GM19452 (cell line): ENCODE results near the gene PITX3.
"Not testable (repeated sequence)": the region's sequence is repeated elsewhere in the genome, so short reads cannot be mapped to it uniquely, and the experiment has no call there.

ENCODE experiments used
- ATAC-seq: cut with Tn5 transposase; IDR thresholded peaks from one replicate; pipeline ENCODE4 v1.9.1; 2021; ENCODE audit not compliant: unreplicated experiment

Gene PITX3

GRCh38 chr10:102229810-102230263 lies 11.5 kb downstream of the PITX3 start:
- ATAC-seq: no peak

- ATAC-seq: no peak
Measured at GRCh38 chr10:102227050-102227449, 14.3 kb downstream of the PITX3 start.

- ATAC-seq: no peak
Measured at GRCh38 chr10:102226542-102226870, 14.8 kb downstream of the PITX3 start.

- peak; percentile 94 for ATAC-seq
Measured at GRCh38 chr10:102225646-102226541, 15.4 kb downstream of the PITX3 start, which contains the start of gene ELOVL3. Gene ELOVL3 (plus strand): TSS chr10:102226299. CDS start chr10:102226549, 250 bp downstream.

- no peak for ATAC-seq
Measured at GRCh38 chr10:102222797-102223196, 18.5 kb downstream of the PITX3 start.

- ATAC-seq: no peak
Measured at GRCh38 chr10:102220612-102221011, 20.7 kb downstream of the PITX3 start.

- ATAC-seq: no peak
Measured at GRCh38 chr10:102219370-102219769, 21.9 kb downstream of the PITX3 start.

- ATAC-seq: not testable (repeated sequence)
Measured at GRCh38 chr10:102213599-102213998, 27.7 kb downstream of the PITX3 start.

GRCh38 chr10:102211615-102212299 lies 29.6 kb downstream of the PITX3 start:
- no peak for ATAC-seq

GRCh38 chr10:102208311-102209035 lies 32.8 kb downstream of the PITX3 start:
- no peak for ATAC-seq

- no peak for ATAC-seq
Measured at GRCh38 chr10:102202386-102202785, 38.9 kb downstream of the PITX3 start.

- ATAC-seq: no peak
Measured at GRCh38 chr10:102200751-102201640, 40.3 kb downstream of the PITX3 start.

- ATAC-seq: no peak
Measured at GRCh38 chr10:102198027-102198426, 43.3 kb downstream of the PITX3 start.

- no peak for ATAC-seq
Measured at GRCh38 chr10:102196893-102197292, 44.4 kb downstream of the PITX3 start.

GRCh38 chr10:102195296-102195870 lies 45.9 kb downstream of the PITX3 start:
- no peak for ATAC-seq

- no peak for ATAC-seq
Measured at GRCh38 chr10:102191956-102192355, 49.4 kb downstream of the PITX3 start.

- not testable (repeated sequence) for ATAC-seq
Measured at GRCh38 chr10:102188941-102189898, 52.1 kb downstream of the PITX3 start.

- no peak for ATAC-seq
Measured at GRCh38 chr10:102188298-102188940, 52.9 kb downstream of the PITX3 start.
